Measurements from ENCODE around the gene KIF26B.

The KIF26B gene

DNA sequence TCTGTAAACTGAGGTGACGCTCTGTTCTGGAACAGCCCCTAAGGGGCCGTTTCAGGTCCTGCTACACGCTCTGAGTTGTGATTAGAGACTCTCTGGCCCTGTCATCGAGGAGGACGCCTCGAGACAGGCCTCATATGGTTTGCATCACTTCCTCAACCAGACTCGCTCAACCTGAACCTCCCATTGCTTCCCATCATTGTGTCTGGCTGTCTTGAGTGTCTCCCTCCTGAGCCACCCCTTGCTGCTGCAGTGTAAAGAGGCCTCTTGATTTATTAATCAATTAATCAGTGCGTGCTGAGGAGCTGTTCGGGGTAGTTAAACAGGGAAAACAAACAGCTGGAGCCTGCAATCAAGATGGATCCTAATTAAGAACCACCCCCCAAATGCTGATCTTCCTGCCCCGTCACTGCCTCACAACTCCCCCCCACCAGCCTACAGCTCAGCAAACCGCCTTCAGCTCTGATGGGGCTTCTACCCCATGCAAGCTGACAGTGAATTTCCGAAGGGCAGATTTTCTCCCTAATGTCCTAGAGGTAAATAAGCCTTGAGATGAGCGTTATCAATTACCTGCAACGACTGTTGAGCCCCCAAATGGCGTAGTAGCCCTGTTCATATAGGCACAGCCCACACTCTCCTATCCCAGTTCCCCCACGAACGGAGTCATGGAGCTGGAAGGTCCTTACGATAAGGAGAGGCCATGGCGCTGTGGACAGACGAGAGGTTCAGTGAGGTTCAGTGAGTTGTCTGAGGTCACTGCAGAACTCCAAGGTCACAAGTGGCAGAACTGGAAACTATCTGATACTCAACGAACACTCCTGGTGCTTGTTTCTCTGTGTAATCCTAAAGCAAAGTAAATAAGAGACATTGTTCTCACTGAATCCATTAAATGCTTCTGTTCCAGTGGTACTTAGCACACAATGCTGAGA lies 210.6 kb downstream of the KIF26B start:
- TF ChIP-seq, protein P1, sequence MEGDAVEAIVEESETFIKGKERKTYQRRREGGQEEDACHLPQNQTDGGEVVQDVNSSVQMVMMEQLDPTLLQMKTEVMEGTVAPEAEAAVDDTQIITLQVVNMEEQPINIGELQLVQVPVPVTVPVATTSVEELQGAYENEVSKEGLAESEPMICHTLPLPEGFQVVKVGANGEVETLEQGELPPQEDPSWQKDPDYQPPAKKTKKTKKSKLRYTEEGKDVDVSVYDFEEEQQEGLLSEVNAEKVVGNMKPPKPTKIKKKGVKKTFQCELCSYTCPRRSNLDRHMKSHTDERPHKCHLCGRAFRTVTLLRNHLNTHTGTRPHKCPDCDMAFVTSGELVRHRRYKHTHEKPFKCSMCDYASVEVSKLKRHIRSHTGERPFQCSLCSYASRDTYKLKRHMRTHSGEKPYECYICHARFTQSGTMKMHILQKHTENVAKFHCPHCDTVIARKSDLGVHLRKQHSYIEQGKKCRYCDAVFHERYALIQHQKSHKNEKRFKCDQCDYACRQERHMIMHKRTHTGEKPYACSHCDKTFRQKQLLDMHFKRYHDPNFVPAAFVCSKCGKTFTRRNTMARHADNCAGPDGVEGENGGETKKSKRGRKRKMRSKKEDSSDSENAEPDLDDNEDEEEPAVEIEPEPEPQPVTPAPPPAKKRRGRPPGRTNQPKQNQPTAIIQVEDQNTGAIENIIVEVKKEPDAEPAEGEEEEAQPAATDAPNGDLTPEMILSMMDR (conservative IDR thresholded peaks at IDR 0.05; ENCODE audit: low read depth): no peak
- CTCF ChIA-PET: no interaction called here
- H3K27ac ChIP-seq: no peak overlapping the region
- no peak for DNase-seq (ENCODE audit: low spot score)
- POLR2A ChIA-PET (ENCODE audit: low non-redundant PET): no interaction called here

- POLR2A ChIA-PET (ENCODE audit: low non-redundant PET): no interaction called here
- CTCF ChIA-PET: no interaction called here
- DNase-seq (ENCODE audit: low spot score): no peak
- TF ChIP-seq, protein P1 (conservative IDR thresholded peaks at IDR 0.05; ENCODE audit: low read depth): no peak
- H3K27ac ChIP-seq: no peak overlapping the region
Observed at GRCh38 chr1:245366886-245367285, 212.1 kb downstream of the KIF26B start.

DNA sequence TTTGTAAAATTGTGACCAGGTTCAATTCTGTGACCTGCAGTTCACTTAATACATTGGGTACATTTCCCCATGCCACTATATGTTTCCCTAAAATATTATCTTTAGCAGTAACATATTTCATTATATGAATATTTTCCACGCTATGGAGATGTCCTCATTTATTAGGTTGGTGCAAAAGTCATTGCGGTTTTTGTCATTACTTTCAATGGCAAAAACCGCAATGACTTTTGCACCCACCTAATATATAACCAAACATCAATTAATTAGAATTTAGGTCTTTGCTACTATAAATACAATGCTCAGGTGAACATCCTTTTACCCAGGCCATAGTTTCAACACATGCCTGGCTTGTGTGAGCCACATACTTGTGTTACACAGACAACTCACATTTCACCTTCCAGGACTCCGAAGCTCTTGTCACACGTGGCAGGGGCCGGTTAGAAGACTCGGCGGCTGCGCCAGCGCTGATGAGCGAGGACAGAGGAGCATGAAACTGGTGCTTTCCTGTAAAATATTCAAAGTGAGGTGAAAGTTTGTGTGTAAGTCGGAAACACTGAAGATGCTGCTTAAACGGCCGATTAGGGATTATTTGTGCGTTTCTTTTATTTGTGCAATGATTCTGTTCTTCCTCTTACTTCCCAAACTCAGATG lies 215.5 kb downstream of the KIF26B start:
- TF ChIP-seq, protein P1 (conservative IDR thresholded peaks at IDR 0.05; ENCODE audit: low read depth): no peak
- POLR2A ChIA-PET (ENCODE audit: low non-redundant PET): no interaction called here

DNA sequence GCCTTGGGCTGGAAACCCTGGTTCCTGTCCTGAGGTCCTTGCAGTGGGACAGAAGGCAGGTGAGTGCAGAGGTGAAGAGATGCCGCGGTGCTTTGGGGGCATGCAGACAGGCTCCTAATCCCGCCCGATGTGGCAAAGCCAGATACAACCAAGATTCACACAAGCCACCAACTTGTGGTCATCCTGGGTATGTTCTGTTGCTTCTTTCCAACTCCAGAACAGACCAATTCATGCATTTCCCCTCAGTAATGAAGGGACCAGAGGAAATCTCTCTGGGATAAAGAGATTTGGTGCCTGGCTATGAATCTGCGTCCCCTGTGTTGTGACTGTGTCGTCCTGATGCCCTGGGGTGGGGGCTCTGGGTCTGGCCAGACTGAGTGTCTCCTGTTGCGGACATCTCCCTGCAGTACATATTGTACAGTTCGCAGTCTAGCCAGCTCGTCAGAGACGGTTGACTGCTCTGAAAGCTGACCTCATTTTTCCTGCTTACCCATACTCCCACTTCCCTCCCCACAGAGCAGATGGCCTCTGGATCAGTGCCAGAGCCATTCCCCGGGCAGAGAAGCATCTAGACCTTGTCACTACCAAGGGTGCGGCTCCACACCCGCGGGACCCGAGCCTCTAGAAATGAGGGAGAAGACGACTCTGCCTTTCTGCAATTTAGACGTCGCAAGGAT lies 216.3 kb downstream of the KIF26B start:
- CTCF ChIA-PET: no interaction called here
- H3K27ac ChIP-seq: no peak overlapping the region
- POLR2A ChIA-PET (ENCODE audit: low non-redundant PET): no interaction called here
- TF ChIP-seq, protein P1 (conservative IDR thresholded peaks at IDR 0.05; ENCODE audit: low read depth): no peak
- DNase-seq (ENCODE audit: low spot score): no peak

More for the DNA sequence above, 215.5 kb downstream of the KIF26B start:
- CTCF ChIA-PET: no interaction called here
- no peak for DNase-seq (ENCODE audit: low spot score)
- no peak overlapping the region for H3K27ac ChIP-seq

DNA sequence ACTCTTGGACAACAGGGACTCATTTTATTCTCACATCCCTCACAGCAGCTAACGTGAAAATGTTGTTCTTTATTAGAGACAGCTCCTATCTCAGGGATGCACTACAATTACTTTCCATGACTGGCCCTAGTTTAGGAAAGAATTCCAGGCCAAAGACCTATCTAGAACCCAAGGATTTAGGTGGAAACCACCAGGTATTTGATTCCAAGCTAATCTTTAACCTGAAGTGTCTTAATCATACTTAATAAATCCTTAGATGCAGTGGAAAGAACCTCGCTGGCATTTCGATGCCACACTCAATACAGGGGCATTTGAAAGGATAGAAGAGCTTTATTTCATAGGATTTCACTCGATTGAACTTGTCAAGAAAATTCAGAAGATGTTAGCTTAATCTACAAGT lies 218.3 kb downstream of the KIF26B start:
- POLR2A ChIA-PET (ENCODE audit: low non-redundant PET): no interaction called here
- CTCF ChIA-PET: interaction anchor here (0.5 kb wide), 1 partner anchor 38 kb away, joined by 3 read pairs; no protein-coding TSS in a partner anchor
- no peak for DNase-seq (ENCODE audit: low spot score)

More for the DNA sequence above, 218.3 kb downstream of the KIF26B start:
- TF ChIP-seq, protein P1 (conservative IDR thresholded peaks at IDR 0.05; ENCODE audit: low read depth): no peak
- H3K27ac ChIP-seq: no peak overlapping the region
